C4-2B (cell line): Measurements from ENCODE around the gene MTRF1.

Experiments used
- H3K27ac ChIP-seq: fragments of 450-650 bp; 2 replicates; pipeline ENCODE4 v1.5.1; 2017
- CTCF ChIP-seq: fragments of 450-650 bp; conservative IDR thresholded peaks from 2 replicates; pipeline ENCODE4 v1.5.1; 2017; ENCODE audit warnings: mild to moderate bottlenecking
- ZFX ChIP-seq: fragments of 450-650 bp; IDR thresholded peaks from 2 replicates; pipeline ENCODE4 v1.6.1; 2017

MTRF1 gene

GRCh38 chr13:41257535-41257934, 5.8 kb downstream of the MTRF1 start:
- no peak overlapping the region for H3K27ac ChIP-seq
- TF ChIP-seq CTCF, result no peak
- TF ChIP-seq ZFX, result no peak

DNA sequence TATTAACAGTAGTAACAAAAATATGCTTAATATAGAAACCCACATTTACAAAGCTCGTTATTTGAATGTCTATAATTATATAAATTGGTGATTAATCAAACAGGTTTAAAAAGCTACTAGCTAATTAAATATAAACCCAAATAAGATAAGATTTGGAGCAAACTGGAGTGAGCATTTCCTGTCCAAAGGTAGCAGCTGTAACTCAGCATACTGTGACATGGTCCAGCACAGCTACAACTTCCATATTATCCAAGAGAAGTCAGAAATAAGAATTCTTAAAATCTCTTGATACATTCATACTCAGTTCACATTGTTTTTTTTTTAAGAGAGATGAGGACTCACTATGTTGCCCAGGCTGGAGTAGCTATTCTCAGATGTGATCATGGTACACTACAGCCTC, 8.5 kb downstream of the MTRF1 start:
- TF ChIP-seq ZFX (no peak), CTCF (no peak)
- H3K27ac ChIP-seq, result no peak overlapping the region

DNA sequence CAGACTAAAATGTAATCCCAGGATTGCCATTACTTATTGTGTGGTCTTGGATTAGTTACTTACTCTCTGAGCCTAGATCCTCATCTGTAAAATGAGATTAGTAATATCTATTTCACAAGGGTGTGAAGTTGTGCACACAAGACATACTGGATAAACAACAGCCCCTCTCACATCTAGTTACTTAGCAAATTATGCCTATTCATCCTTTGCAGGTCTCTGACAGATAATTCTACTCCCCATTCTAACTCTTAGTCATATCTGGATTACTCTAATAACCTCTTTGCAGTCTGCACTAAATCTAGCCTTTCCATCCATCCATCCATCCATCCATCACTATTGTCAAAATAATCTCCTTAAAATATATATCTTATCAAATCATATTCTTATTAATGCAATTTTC, 12.4 kb downstream of the MTRF1 start:
- TF ChIP-seq ZFX (no peak), CTCF (no peak)
- no peak overlapping the region for H3K27ac ChIP-seq

- no peak for TF ChIP-seq CTCF
- H3K27ac ChIP-seq, result no peak overlapping the region
Observed at GRCh38 chr13:41246969-41247680, 16.3 kb downstream of the MTRF1 start.

DNA sequence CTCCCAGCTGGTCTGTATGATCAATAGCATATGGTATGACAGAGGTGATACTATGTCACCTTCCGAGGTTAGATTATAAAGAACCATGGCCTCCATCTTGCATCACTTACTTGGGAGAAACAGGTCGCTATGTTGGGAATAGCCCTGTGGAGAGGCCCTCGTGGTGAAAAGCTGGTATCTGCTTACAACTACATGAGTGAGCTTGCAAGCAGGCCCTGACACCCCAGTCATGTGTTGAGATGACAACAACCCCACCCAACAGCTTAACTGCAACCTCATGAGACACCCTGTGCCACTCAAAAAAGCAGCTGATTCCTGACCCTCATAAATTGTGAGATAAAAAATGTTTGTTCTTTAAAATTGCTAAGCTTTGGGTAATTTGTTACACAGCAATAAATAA, 18.8 kb downstream of the MTRF1 start:
- H3K27ac ChIP-seq, result no peak overlapping the region
- no peak for TF ChIP-seq ZFX
- no peak for TF ChIP-seq CTCF

DNA sequence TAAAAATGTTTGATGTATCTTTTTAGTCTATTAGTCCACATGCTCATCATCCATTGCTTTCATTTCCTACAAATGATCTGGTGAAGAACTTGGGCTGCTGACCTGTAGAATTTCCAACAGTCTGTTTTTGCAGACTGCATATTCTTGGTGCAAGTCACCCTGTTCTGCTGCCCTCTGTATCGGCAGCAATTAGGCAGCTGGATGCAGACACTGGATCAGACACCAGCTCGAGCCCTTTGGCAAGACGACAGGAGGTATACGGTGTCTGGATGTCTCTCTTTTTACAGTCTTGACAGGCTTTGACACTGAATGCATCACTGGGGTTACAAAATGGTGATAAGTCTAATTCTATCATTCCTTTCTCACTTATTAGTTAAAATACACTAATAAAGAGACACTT, 21.8 kb downstream of the MTRF1 start:
- no peak overlapping the region for H3K27ac ChIP-seq
- no peak for TF ChIP-seq ZFX
- no peak for TF ChIP-seq CTCF

GRCh38 chr13:41236369-41236768, 27.0 kb downstream of the MTRF1 start:
- TF ChIP-seq ZFX (no peak), CTCF (no peak)
- H3K27ac ChIP-seq, result no peak overlapping the region
